Spinal cord (tissue), 10 donors: ENCODE data around the gene NPIPA2. TPM values are rescaled to one million over a fixed set of nuclear protein-coding genes. Genes with fewer than 3 reads are reported as not detected.
"Not testable (repeated sequence)": the region's sequence is repeated elsewhere in the genome, so short reads cannot be mapped to it uniquely, and the experiment has no call there.

Experiments used
- DNase-seq, 6 donors: peaks; one replicate each; pipeline versions ENCODE4 v3.0.0 to v3.0.0-alpha.2; 2013 to 2015; ENCODE audit warnings: low spot score in 6 of 6, low read depth in 4 of 6
- H3K27ac ChIP-seq: one replicate; pipeline ENCODE4 v1.5.1; 2013; ENCODE audit warnings: low read depth, low read length, control low read depth
- H3K27me3 ChIP-seq: one replicate; pipeline ENCODE4 v1.6.1; 2013; ENCODE audit warnings: low read length; ENCODE audit not compliant: control insufficient read depth, insufficient read depth
- H3K36me3 ChIP-seq: one replicate; pipeline ENCODE4 v1.6.1; 2013; ENCODE audit warnings: low read length; ENCODE audit not compliant: control insufficient read depth, insufficient read depth
- H3K4me1 ChIP-seq: one replicate; pipeline ENCODE4 v1.6.1; 2013; ENCODE audit warnings: low read length; ENCODE audit not compliant: control insufficient read depth, insufficient read depth
- H3K4me3 ChIP-seq: one replicate; pipeline ENCODE4 v1.5.1; 2013; ENCODE audit warnings: low read depth, low read length, control low read depth
- H3K9me3 ChIP-seq: one replicate; pipeline ENCODE4 v1.6.1; 2013; ENCODE audit warnings: low read length; ENCODE audit not compliant: control insufficient read depth, insufficient read depth
- WGBS: methylation state at CpG from one replicate; pipeline ENCODE4 v1.1.5; 2013; ENCODE audit warnings: missing lambda C conversion rate; ENCODE audit not compliant: insufficient coverage; 5-methylcytosine and 5-hydroxymethylcytosine counted together
- polyA plus RNA-seq, 2 donors: library from polyadenylated mRNA; unstranded; fragments of 120-200 nt; gene quantifications; one replicate each; pipeline ENCODE4 v1.2.1, GENCODE V29; 2013; ENCODE audit not compliant: insufficient read length in 2 of 2
- total RNA-seq, 2 donors: library from RNA; depleted of rRNA in 1 of 2; stranded (reverse); fragments of 120-200 nt in 1 of 2; fragments of >200 nt in 1 of 2; gene quantifications; one replicate each; pipeline versions ENCODE4 v1.2.3 to v1.2.4, GENCODE V29; 2013 to 2014
- donor health status: healthy.

The NPIPA2 gene
- total and polyA plus RNA-seq, 4 donors: 0.44 to 6.9 TPM; not detected in 2

- H3K27me3 ChIP-seq, H3K36me3 ChIP-seq, H3K27ac ChIP-seq, H3K9me3 ChIP-seq, H3K4me3 ChIP-seq, H3K4me1 ChIP-seq, DNase-seq: not testable (repeated sequence)
- WGBS: no CpG with 5 or more reads among the region's 3 CpGs
Measured at GRCh38 chr16:14813890-14814289, 71.6 kb downstream of the NPIPA2 start.

Other genes starting within 250 kb of the NPIPA2 start
- 10 to 100 TPM; 26.3 to 33.6 TPM for gene PARN, start 112.3 kb upstream of the NPIPA2 start, total RNA-seq
- gene PARN, start 112.3 kb upstream of the NPIPA2 start, polyA plus RNA-seq: 10 to 100 TPM; 23.5 to 24.2 TPM
- 10 to 100 TPM; 47.9 to 55.2 TPM for gene BFAR, start 109.6 kb upstream of the NPIPA2 start, total RNA-seq
- 10 to 100 TPM; 42.5 to 45.5 TPM for gene BFAR, start 109.6 kb upstream of the NPIPA2 start, polyA plus RNA-seq
- under 1 TPM in 1 of 2 donors, not detected in 1; 0.22 TPM for gene PLA2G10, start 48.2 kb upstream of the NPIPA2 start, total RNA-seq
- under 1 TPM in 1 of 2 donors, not detected in 1; 0.39 TPM for gene PLA2G10, start 48.2 kb upstream of the NPIPA2 start, polyA plus RNA-seq
- gene NPIPA3, start 39.1 kb upstream of the NPIPA2 start, total RNA-seq: under 1 TPM; 0.30 to 0.88 TPM
- 10 to 100 TPM; 15.6 to 24.4 TPM for gene NPIPA3, start 39.1 kb upstream of the NPIPA2 start, polyA plus RNA-seq
- 10 to 100 TPM; 75.7 to 92.8 TPM for gene NOMO1, start 91.2 kb downstream of the NPIPA2 start, total RNA-seq
- 100 to 1,000 TPM; 106 to 115 TPM for gene NOMO1, start 91.2 kb downstream of the NPIPA2 start, polyA plus RNA-seq
- gene NPIPA1, start 194.9 kb downstream of the NPIPA2 start, total RNA-seq: 100 to 1,000 TPM in 1 of 2 donors, 10 to 100 TPM in 1; 62.2 to 146 TPM
- gene NPIPA1, start 194.9 kb downstream of the NPIPA2 start, polyA plus RNA-seq: 100 to 1,000 TPM; 188 to 212 TPM
- gene PDXDC1, start 232.5 kb downstream of the NPIPA2 start, total RNA-seq: 10 to 100 TPM; 54.3 to 61.4 TPM
- 10 to 100 TPM; 52.3 to 82.9 TPM for gene PDXDC1, start 232.5 kb downstream of the NPIPA2 start, polyA plus RNA-seq